GM12891 (cell line): Measurements from ENCODE around the gene GPATCH8.

Source experiments
- POLR2A ChIP-seq: IDR thresholded peaks from 2 replicates; pipeline ENCODE4 v1.6.1; 2011; ENCODE audit warnings: low read depth, low read length, control low read depth
- POLR2AphosphoS5 ChIP-seq: IDR thresholded peaks from 2 replicates; pipeline ENCODE4 v1.6.1; 2011; ENCODE audit warnings: low read depth, low read length, control low read depth
- TAF1 ChIP-seq: IDR thresholded peaks from 2 replicates; pipeline ENCODE4 v1.6.1; 2011; ENCODE audit warnings: low read depth, low read length, control low read depth

DNA sequence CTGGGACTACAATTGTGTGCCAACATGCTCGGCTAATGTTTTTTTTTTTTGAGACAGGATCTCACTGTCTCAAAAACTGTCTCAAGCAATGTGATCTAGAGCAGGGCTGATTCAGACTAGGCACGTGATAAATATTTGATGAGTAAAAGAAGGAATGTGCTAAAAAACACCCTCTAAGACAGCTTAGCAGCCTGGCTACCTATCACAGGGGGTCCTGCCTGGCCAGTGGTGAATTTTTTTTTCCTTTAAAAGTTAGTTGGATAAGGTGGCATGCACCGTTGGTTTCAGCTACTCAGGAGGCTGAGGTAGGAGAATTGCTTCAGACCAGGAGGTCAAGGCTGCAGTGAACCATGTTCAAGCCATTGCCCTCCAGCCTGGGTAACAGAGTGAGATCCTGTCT lies 14.8 kb upstream of the GPATCH8 start:
- TF ChIP-seq TAF1: no peak
- no peak for TF ChIP-seq POLR2A
- TF ChIP-seq POLR2AphosphoS5: no peak
